ENCODE measurements around the gene POLR1A. TPM values are rescaled to one million over a fixed set of nuclear protein-coding genes. Genes with fewer than 3 reads are reported as not detected.

POLR1A gene
- total and polyA plus RNA-seq, 2 of the 8 experiments (the other 6 are each of a cell fraction or from before 2014, with no cell fraction given), result 8.9 to 58.1 TPM

DNA sequence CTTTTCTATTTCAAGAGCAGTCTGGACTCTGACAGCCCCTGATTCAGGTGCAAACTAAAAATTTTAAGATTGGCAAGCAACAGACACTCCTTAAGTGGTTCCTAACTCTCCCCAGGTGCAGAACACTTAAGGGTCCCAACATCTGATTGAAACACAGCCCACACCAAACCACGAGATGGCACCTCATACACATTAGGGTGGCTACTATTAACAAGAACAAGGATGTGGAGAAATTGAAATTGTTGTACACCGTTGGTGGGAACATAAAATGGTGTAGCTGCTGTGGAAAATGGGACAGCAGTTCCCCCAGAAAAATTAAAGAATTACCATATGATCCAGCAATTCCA lies 82.3 kb downstream of the POLR1A start (continued):
- TF ChIP-seq, protein P1, sequence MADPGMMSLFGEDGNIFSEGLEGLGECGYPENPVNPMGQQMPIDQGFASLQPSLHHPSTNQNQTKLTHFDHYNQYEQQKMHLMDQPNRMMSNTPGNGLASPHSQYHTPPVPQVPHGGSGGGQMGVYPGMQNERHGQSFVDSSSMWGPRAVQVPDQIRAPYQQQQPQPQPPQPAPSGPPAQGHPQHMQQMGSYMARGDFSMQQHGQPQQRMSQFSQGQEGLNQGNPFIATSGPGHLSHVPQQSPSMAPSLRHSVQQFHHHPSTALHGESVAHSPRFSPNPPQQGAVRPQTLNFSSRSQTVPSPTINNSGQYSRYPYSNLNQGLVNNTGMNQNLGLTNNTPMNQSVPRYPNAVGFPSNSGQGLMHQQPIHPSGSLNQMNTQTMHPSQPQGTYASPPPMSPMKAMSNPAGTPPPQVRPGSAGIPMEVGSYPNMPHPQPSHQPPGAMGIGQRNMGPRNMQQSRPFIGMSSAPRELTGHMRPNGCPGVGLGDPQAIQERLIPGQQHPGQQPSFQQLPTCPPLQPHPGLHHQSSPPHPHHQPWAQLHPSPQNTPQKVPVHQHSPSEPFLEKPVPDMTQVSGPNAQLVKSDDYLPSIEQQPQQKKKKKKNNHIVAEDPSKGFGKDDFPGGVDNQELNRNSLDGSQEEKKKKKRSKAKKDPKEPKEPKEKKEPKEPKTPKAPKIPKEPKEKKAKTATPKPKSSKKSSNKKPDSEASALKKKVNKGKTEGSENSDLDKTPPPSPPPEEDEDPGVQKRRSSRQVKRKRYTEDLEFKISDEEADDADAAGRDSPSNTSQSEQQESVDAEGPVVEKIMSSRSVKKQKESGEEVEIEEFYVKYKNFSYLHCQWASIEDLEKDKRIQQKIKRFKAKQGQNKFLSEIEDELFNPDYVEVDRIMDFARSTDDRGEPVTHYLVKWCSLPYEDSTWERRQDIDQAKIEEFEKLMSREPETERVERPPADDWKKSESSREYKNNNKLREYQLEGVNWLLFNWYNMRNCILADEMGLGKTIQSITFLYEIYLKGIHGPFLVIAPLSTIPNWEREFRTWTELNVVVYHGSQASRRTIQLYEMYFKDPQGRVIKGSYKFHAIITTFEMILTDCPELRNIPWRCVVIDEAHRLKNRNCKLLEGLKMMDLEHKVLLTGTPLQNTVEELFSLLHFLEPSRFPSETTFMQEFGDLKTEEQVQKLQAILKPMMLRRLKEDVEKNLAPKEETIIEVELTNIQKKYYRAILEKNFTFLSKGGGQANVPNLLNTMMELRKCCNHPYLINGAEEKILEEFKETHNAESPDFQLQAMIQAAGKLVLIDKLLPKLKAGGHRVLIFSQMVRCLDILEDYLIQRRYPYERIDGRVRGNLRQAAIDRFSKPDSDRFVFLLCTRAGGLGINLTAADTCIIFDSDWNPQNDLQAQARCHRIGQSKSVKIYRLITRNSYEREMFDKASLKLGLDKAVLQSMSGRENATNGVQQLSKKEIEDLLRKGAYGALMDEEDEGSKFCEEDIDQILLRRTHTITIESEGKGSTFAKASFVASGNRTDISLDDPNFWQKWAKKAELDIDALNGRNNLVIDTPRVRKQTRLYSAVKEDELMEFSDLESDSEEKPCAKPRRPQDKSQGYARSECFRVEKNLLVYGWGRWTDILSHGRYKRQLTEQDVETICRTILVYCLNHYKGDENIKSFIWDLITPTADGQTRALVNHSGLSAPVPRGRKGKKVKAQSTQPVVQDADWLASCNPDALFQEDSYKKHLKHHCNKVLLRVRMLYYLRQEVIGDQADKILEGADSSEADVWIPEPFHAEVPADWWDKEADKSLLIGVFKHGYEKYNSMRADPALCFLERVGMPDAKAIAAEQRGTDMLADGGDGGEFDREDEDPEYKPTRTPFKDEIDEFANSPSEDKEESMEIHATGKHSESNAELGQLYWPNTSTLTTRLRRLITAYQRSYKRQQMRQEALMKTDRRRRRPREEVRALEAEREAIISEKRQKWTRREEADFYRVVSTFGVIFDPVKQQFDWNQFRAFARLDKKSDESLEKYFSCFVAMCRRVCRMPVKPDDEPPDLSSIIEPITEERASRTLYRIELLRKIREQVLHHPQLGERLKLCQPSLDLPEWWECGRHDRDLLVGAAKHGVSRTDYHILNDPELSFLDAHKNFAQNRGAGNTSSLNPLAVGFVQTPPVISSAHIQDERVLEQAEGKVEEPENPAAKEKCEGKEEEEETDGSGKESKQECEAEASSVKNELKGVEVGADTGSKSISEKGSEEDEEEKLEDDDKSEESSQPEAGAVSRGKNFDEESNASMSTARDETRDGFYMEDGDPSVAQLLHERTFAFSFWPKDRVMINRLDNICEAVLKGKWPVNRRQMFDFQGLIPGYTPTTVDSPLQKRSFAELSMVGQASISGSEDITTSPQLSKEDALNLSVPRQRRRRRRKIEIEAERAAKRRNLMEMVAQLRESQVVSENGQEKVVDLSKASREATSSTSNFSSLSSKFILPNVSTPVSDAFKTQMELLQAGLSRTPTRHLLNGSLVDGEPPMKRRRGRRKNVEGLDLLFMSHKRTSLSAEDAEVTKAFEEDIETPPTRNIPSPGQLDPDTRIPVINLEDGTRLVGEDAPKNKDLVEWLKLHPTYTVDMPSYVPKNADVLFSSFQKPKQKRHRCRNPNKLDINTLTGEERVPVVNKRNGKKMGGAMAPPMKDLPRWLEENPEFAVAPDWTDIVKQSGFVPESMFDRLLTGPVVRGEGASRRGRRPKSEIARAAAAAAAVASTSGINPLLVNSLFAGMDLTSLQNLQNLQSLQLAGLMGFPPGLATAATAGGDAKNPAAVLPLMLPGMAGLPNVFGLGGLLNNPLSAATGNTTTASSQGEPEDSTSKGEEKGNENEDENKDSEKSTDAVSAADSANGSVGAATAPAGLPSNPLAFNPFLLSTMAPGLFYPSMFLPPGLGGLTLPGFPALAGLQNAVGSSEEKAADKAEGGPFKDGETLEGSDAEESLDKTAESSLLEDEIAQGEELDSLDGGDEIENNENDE (IDR thresholded peaks at IDR 0.05; ENCODE audit: insufficient replicate concordance, low read length), result no peak
- no peak for TF ChIP-seq SRF (IDR thresholded peaks at IDR 0.05; ENCODE audit: low read depth, low read length)
- no peak for TF ChIP-seq RNF2 (IDR thresholded peaks at IDR 0.05; ENCODE audit: borderline replicate concordance, low read depth, low read length, missing control alignments, poor library complexity, severe bottlenecking)
- TF ChIP-seq TCF12 (IDR thresholded peaks at IDR 0.05; ENCODE audit: low read depth, low read length), result no peak
- TF ChIP-seq SIX5 (IDR thresholded peaks at IDR 0.05; ENCODE audit: low read depth, low read length), result no peak
- no peak for TF ChIP-seq JUN (IDR thresholded peaks at IDR 0.05; ENCODE audit: low read depth, low read length)
- TF ChIP-seq EP300 (IDR thresholded peaks at IDR 0.05; ENCODE audit: borderline replicate concordance in 1 of 2, low read depth in 2 of 2, low read length in 2 of 2), result no peak

All from H1 (cell line).